IMR-90 (cell line): ENCODE data around the gene RNF215. TPM values are rescaled to one million over a fixed set of nuclear protein-coding genes. Genes with fewer than 3 reads are reported as not detected.

ENCODE experiments used
- ATAC-seq: fragments of 200-7000 bp; cut with Tn5 transposase; 2 replicates; pipeline ENCODE4 v1.9.1; 2020; ENCODE audit warnings: low read depth, mild to moderate bottlenecking, moderate library complexity
- BruUV-seq: library from RNA; stranded (reverse); fragments of 400-500 nt; replicated peaks from 2 replicates; lab custom pipeline; 2021; lab: Mats Ljungman, UMichigan
- CTCF ChIA-PET: fragments of 300-600 bp; formaldehyde crosslinking; extraction: SDS; loops from one replicate; lab custom pipeline; 2021; ENCODE audit warnings: antibody characterized with exemption; lab: Yijun Ruan, JAX
- POLR2A ChIA-PET: fragments of 300-600 bp; sonication (Branson Sonifier 250); formaldehyde crosslinking; loops from one replicate; lab custom pipeline; 2022; ENCODE audit warnings: antibody characterized with exemption; ENCODE audit not compliant: unreplicated experiment; lab: Charles Lee
- DNase-seq: peaks from one replicate; pipeline ENCODE4 v3.0.0; 2013
- H2AFZ ChIP-seq: replicated peaks from 2 replicates; pipeline ENCODE3; 2013; ENCODE audit warnings: low read length, mild to moderate bottlenecking; ENCODE audit not compliant: poor library complexity
- H2AK5ac ChIP-seq: 2 replicates; pipeline ENCODE4 v1.6.1; 2013; ENCODE audit warnings: low read depth, low read length, inconsistent platforms
- H2AK9ac ChIP-seq: replicated peaks from 2 replicates; pipeline ENCODE3; 2013; ENCODE audit warnings: mild to moderate bottlenecking, low read depth, low read length, moderate library complexity; ENCODE audit not compliant: poor library complexity
- H2BK120ac ChIP-seq: 2 replicates; pipeline ENCODE4 v1.6.1; 2013; ENCODE audit warnings: low read depth, low read length, inconsistent platforms
- H2BK15ac ChIP-seq: 3 replicates; pipeline ENCODE4 v1.6.1; 2013; ENCODE audit warnings: low read depth, low read length, inconsistent platforms
- H2BK20ac ChIP-seq: 2 replicates; pipeline ENCODE4 v1.6.1; 2013; ENCODE audit warnings: low read depth, mild to moderate bottlenecking, inconsistent platforms, low read length, moderate library complexity
- H2BK5ac ChIP-seq: 2 replicates; pipeline ENCODE4 v1.6.1; 2013; ENCODE audit warnings: mild to moderate bottlenecking, low read depth, low read length, inconsistent platforms; ENCODE audit not compliant: poor library complexity, severe bottlenecking
- H3K14ac ChIP-seq: replicated peaks from 2 replicates; pipeline ENCODE4 v1.6.1; 2013; ENCODE audit warnings: low read depth, low read length, inconsistent platforms
- H3K18ac ChIP-seq: 2 replicates; pipeline ENCODE4 v1.6.1; 2013; ENCODE audit warnings: low read depth, low read length, control low read depth
- H3K23ac ChIP-seq: 2 replicates; pipeline ENCODE4 v1.6.1; 2013; ENCODE audit warnings: low read depth, low read length, inconsistent platforms
- H3K27ac ChIP-seq: 2 replicates; pipeline ENCODE4 v1.5.1; 2013; ENCODE audit warnings: mild to moderate bottlenecking, control low read depth, low read length; ENCODE audit not compliant: insufficient read depth
- H3K27me3 ChIP-seq: 2 replicates; pipeline ENCODE4 v1.6.1; 2013; ENCODE audit warnings: low read length; ENCODE audit not compliant: control insufficient read depth, insufficient read depth
- H3K36me3 ChIP-seq: 2 replicates; pipeline ENCODE4 v1.6.1; 2013; ENCODE audit warnings: low read length, mixed read lengths; ENCODE audit not compliant: control insufficient read depth, insufficient read depth
- H3K4ac ChIP-seq: 2 replicates; pipeline ENCODE4 v1.6.1; 2013; ENCODE audit warnings: low read depth, low read length, inconsistent platforms
- H3K4me1 ChIP-seq: 2 replicates; pipeline ENCODE4 v1.6.1; 2013; ENCODE audit warnings: low read length, mixed read lengths; ENCODE audit not compliant: control insufficient read depth, insufficient read depth
- H3K4me2 ChIP-seq: 2 replicates; pipeline ENCODE4 v1.6.1; 2013; ENCODE audit warnings: low read depth, mild to moderate bottlenecking, control low read depth, low read length, moderate library complexity
- H3K4me3 ChIP-seq: 2 replicates; pipeline ENCODE4 v1.5.1; 2013; ENCODE audit warnings: low read depth, mild to moderate bottlenecking, control low read depth, low read length, moderate library complexity; ENCODE audit not compliant: insufficient read depth
- H3K56ac ChIP-seq: 2 replicates; pipeline ENCODE4 v1.6.1; 2013; ENCODE audit warnings: low read length, inconsistent platforms; ENCODE audit not compliant: insufficient read depth; ENCODE audit errors: extremely low read depth
- H3K79me1 ChIP-seq, 2 experiments: 2 replicates each; pipeline ENCODE4 v1.6.1; 2013; ENCODE audit warnings: low read length in 2 of 2, inconsistent platforms in 1 of 2, low read depth in 1 of 2
- H3K9ac ChIP-seq: 2 replicates; pipeline ENCODE4 v1.6.1; 2013; ENCODE audit warnings: low read depth, low read length, control low read depth
- H3K9me1 ChIP-seq: 2 replicates; pipeline ENCODE4 v1.6.1; 2013; ENCODE audit warnings: low read length, inconsistent platforms; ENCODE audit not compliant: insufficient read depth
- H3K9me3 ChIP-seq: 2 replicates; pipeline ENCODE4 v1.6.1; 2013; ENCODE audit warnings: low read length; ENCODE audit not compliant: control insufficient read depth, insufficient read depth
- H4K20me1 ChIP-seq: 2 replicates; pipeline ENCODE4 v1.6.1; 2013; ENCODE audit warnings: low read length, inconsistent platforms; ENCODE audit not compliant: insufficient read depth
- H4K5ac ChIP-seq: 2 replicates; pipeline ENCODE4 v1.6.1; 2013; ENCODE audit warnings: mild to moderate bottlenecking, low read depth, low read length, control low read depth
- H4K8ac ChIP-seq, 2 experiments: 2 replicates each; pipeline ENCODE4 v1.6.1; 2013; ENCODE audit warnings: low read depth in 2 of 2, low read length in 2 of 2, control low read depth in 1 of 2, inconsistent platforms in 1 of 2
- H4K91ac ChIP-seq: 2 replicates; pipeline ENCODE4 v1.6.1; 2013; ENCODE audit warnings: low read depth, low read length, inconsistent platforms; ENCODE audit not compliant: insufficient read depth
- BHLHE40 ChIP-seq: fragments of 150-350 bp; IDR thresholded peaks from 2 replicates; pipeline ENCODE4 v1.6.1; 2016; ENCODE audit warnings: mild to moderate bottlenecking, low read depth, low read length
- CEBPB ChIP-seq: IDR thresholded peaks from 2 replicates; pipeline ENCODE4 v1.6.1; 2012; ENCODE audit warnings: low read depth, low read length, improper control_type of control experiment
- ELK1 ChIP-seq: fragments of 150-350 bp; IDR thresholded peaks from 2 replicates; pipeline ENCODE4 v1.6.1; 2016; ENCODE audit warnings: low read depth, mild to moderate bottlenecking, low read length, moderate library complexity, borderline replicate concordance
- FOS ChIP-seq: fragments of 150-350 bp; IDR thresholded peaks from 2 replicates; pipeline ENCODE4 v1.6.1; 2016; ENCODE audit warnings: low read depth, low read length
- MAFK ChIP-seq: IDR thresholded peaks from 2 replicates; pipeline ENCODE4 v1.6.1; 2012; ENCODE audit warnings: low read depth, low read length, improper control_type of control experiment
- MAZ ChIP-seq: IDR thresholded peaks from 2 replicates; pipeline ENCODE4 v1.6.1; 2012; ENCODE audit warnings: low read depth, mild to moderate bottlenecking, low read length, improper control_type of control experiment, moderate library complexity, borderline replicate concordance
- MXI1 ChIP-seq: IDR thresholded peaks from 2 replicates; pipeline ENCODE4 v1.6.1; 2012; ENCODE audit warnings: low read depth, mild to moderate bottlenecking, low read length, moderate library complexity, borderline replicate concordance
- NFE2L2 ChIP-seq: fragments of 150-350 bp; IDR thresholded peaks from 2 replicates; pipeline ENCODE4 v1.6.1; 2016; ENCODE audit warnings: low read depth, mild to moderate bottlenecking, low read length
- POLR2A ChIP-seq: IDR thresholded peaks from 2 replicates; pipeline ENCODE4 v1.6.1; 2012; ENCODE audit warnings: mild to moderate bottlenecking, low read depth, low read length
- RAD21 ChIP-seq: IDR thresholded peaks from 2 replicates; pipeline ENCODE4 v1.6.1; 2012; ENCODE audit warnings: low read length, improper control_type of control experiment
- RCOR1 ChIP-seq: IDR thresholded peaks from 2 replicates; pipeline ENCODE4 v1.6.1; 2012; ENCODE audit warnings: mild to moderate bottlenecking, low read length, improper control_type of control experiment; ENCODE audit not compliant: insufficient replicate concordance
- RFX5 ChIP-seq: IDR thresholded peaks from 2 replicates; pipeline ENCODE4 v1.8.0; 2012; ENCODE audit warnings: low read depth, mild to moderate bottlenecking, low read length, moderate library complexity
- SMC3 ChIP-seq: fragments of 150-350 bp; IDR thresholded peaks from 2 replicates; pipeline ENCODE4 v1.6.1; 2016; ENCODE audit warnings: low read depth, mild to moderate bottlenecking, antibody characterized with exemption, low read length, moderate library complexity
- USF2 ChIP-seq: fragments of 150-350 bp; IDR thresholded peaks from 2 replicates; pipeline ENCODE4 v1.6.1; 2017; ENCODE audit warnings: mild to moderate bottlenecking, antibody characterized with exemption, low read length, low read depth
- WGBS, 2 experiments: methylation state at CpG; one replicate each; pipeline versions ENCODE4 v1.1.5 to v1.1.7; 2013; ENCODE audit warnings: missing lambda C conversion rate in 2 of 2; ENCODE audit not compliant: insufficient read length in 1 of 2; ENCODE audit errors: extremely low coverage in 2 of 2; 5-methylcytosine and 5-hydroxymethylcytosine counted together
- dilution Hi-C: fragments of 300-500 bp; cut with HindIII; formaldehyde crosslinking; loops from one replicate; pipeline ENCODE4 v1.14.3; 2018; ENCODE audit warnings: low sequenced_read_pairs; ENCODE audit not compliant: unreplicated experiment
- in situ Hi-C: fragments of 300-500 bp; cut with MboI; formaldehyde crosslinking; loops from 3 replicates; pipeline ENCODE4 v1.14.3; 2019; ENCODE audit warnings: low sequenced_read_pairs, inconsistent platforms, mixed read lengths
- intact Hi-C: fragments of 100-400 bp; cut with micrococcal nuclease; formaldehyde crosslinking; loops from 2 replicates; pipeline ENCODE4 v1.10.0; 2022
- polyA plus RNA-seq, 3 experiments: library from polyadenylated mRNA; depleted of rRNA; stranded (reverse); fragments of >200 nt; gene quantifications; 2 replicates each; pipeline ENCODE4 v1.2.3, GENCODE V29; 2012; ENCODE audit warnings: low replicate concordance in 1 of 3
- total RNA-seq: library from RNA; depleted of rRNA; stranded (reverse); fragments of >200 nt; gene quantifications from 2 replicates; pipeline ENCODE4 v1.2.3, GENCODE V29; 2012

Gene RNF215
- total and polyA plus RNA-seq, 2 of the 4 experiments (the other 2 are of a cell fraction): 15.8 to 21.9 TPM

DNA sequence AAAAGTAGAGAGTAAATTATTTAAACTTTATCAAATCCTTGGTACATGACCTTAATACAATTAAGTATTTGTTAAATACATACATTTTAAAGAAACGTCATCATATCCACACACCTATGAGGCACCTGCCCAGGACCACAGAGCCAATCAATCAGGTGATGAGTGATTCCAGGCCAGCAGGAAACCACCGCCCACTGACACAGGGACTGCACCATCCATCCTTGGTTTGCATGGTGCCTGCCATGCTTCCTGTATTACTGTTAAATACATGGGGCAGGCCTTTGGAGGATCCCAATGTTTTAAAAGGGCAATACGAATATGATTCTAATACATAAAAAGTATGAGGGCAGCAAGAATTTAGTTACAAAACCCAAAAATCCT, 53.5 kb downstream of the RNF215 start:
- no peak overlapping the region for H2BK120ac ChIP-seq
- H3K18ac ChIP-seq: no peak overlapping the region
- no peak overlapping the region for H4K8ac ChIP-seq
- no CpG with 5 or more reads among the region's 3 CpGs for WGBS, 2 experiments
- H2BK15ac ChIP-seq: no peak overlapping the region
- DNase-seq (no peak), ATAC-seq (no peak)
- TF ChIP-seq RAD21 (no peak), SMC3 (no peak), BHLHE40 (no peak), RCOR1 (no peak), CEBPB (no peak), ELK1 (no peak), USF2 (no peak), NFE2L2 (no peak), MXI1 (no peak), FOS (no peak), POLR2A (no peak), RFX5 (no peak), MAZ (no peak), MAFK (no peak)
- peaks cover 12% of the 10 kb centered on the region for H3K9me1 ChIP-seq
- no peak overlapping the region for H3K9ac ChIP-seq
- peaks cover under 1% of the 10 kb centered on the region for H3K4me1 ChIP-seq
- H3K4me3 ChIP-seq: no peak overlapping the region
- no peak overlapping the region for H2BK20ac ChIP-seq
- H2AFZ ChIP-seq: no peak overlapping the region
- no peak overlapping the region for H4K5ac ChIP-seq
- no peak overlapping the region for H2AK9ac ChIP-seq
- H4K91ac ChIP-seq: no peak overlapping the region
- BruUV-seq: no TSS peak
- dilution Hi-C loops (no loop called here), intact Hi-C loops (no loop called here), in situ Hi-C loops (no loop called here)
- peaks cover 68% of the 10 kb centered on the region for H3K36me3 ChIP-seq
- H3K23ac ChIP-seq: no peak overlapping the region
- no peak overlapping the region for H3K14ac ChIP-seq
- H3K27me3 ChIP-seq: no peaks in the 10 kb centered on the region
- no peak overlapping the region for H2BK5ac ChIP-seq
- no peak overlapping the region for H3K4ac ChIP-seq
- H3K79me1 ChIP-seq: peaks cover 2 to 7% of the 10 kb centered on the region in 2 experiments; a peak in 3 of 4 replicates
- no peak overlapping the region for H3K56ac ChIP-seq
- no peak overlapping the region for H3K27ac ChIP-seq
- ChIA-PET POLR2A (no interaction called here), CTCF (no interaction called here)
- H2AK5ac ChIP-seq: no peak overlapping the region
- no peak overlapping the region for H3K4me2 ChIP-seq
- H4K20me1 ChIP-seq: 0 out of 2 replicates have a peak, but pooled peaks cover 3% of the 10 kb centered on the region
- H3K9me3 ChIP-seq: no peaks in the 10 kb centered on the region
